OCI-LY7 (cell line): ENCODE data around the gene MCRIP1. TPM values are rescaled to one million over a fixed set of nuclear protein-coding genes. Genes with fewer than 3 reads are reported as not detected.

ENCODE experiments used
- BruUV-seq: library from RNA; stranded (reverse); fragments of 400-500 nt; replicated peaks from 2 replicates; lab custom pipeline; 2021; lab: Mats Ljungman, UMichigan
- CTCF ChIA-PET: fragments of 300-600 bp; sonication (Branson Sonifier 250); formaldehyde crosslinking; loops from one replicate; lab custom pipeline; 2022; ENCODE audit warnings: antibody characterized with exemption; ENCODE audit not compliant: unreplicated experiment; lab: Charles Lee
- POLR2A ChIA-PET: fragments of 300-600 bp; sonication (Branson Sonifier 250); formaldehyde crosslinking; loops from one replicate; lab custom pipeline; 2022; ENCODE audit warnings: antibody characterized with exemption; lab: Charles Lee
- DNase-seq: peaks from one replicate; pipeline ENCODE4 v3.0.0-alpha.2; 2015; ENCODE audit warnings: low spot score
- H2AFZ ChIP-seq: fragments of 200-600 bp; sonication (generic), shearing (Covaris generic); 2 replicates; pipeline ENCODE4 v1.6.1; 2014; ENCODE audit warnings: mild to moderate bottlenecking, antibody characterized with exemption, low read length, moderate library complexity
- H3K27ac ChIP-seq: fragments of 200-600 bp; sonication (generic); 2 replicates; pipeline ENCODE4 v1.5.1; 2014; ENCODE audit warnings: mixed run types, low read depth, mild to moderate bottlenecking, moderate library complexity, low read length, inconsistent platforms; ENCODE audit not compliant: poor library complexity, severe bottlenecking
- H3K36me3 ChIP-seq: fragments of 200-600 bp; sonication (generic); 2 replicates; pipeline ENCODE4 v1.6.1; 2014; ENCODE audit warnings: mild to moderate bottlenecking, antibody characterized with exemption, low read length, moderate library complexity, mixed read lengths; ENCODE audit not compliant: insufficient read depth
- H3K4me1 ChIP-seq: fragments of 200-600 bp; sonication (generic); 2 replicates; pipeline ENCODE4 v1.5.1; 2014; ENCODE audit warnings: mild to moderate bottlenecking, low read length; ENCODE audit not compliant: insufficient read depth, poor library complexity, severe bottlenecking
- H3K4me2 ChIP-seq: fragments of 200-600 bp; sonication (generic); 2 replicates; pipeline ENCODE4 v1.6.1; 2014; ENCODE audit warnings: mild to moderate bottlenecking, low read length
- H3K4me3 ChIP-seq: fragments of 200-600 bp; sonication (generic); 2 replicates; pipeline ENCODE4 v1.5.1; 2014; ENCODE audit warnings: mild to moderate bottlenecking, low read depth, low read length; ENCODE audit not compliant: poor library complexity, severe bottlenecking
- H3K79me2 ChIP-seq: fragments of 200-600 bp; sonication (generic); 2 replicates; pipeline ENCODE4 v1.6.1; 2016; ENCODE audit warnings: low read depth, mild to moderate bottlenecking, low read length, moderate library complexity, mixed read lengths; ENCODE audit not compliant: insufficient read depth
- H3K9me2 ChIP-seq: fragments of 200-600 bp; sonication (generic); 2 replicates; pipeline ENCODE4 v1.6.1; 2016; ENCODE audit warnings: mild to moderate bottlenecking, low read length, mixed read lengths; ENCODE audit not compliant: insufficient read depth
- H3K9me3 ChIP-seq: fragments of 200-600 bp; sonication (generic); 2 replicates; pipeline ENCODE4 v1.6.1; 2014; ENCODE audit warnings: mild to moderate bottlenecking, mixed run types, low read length, mixed read lengths
- H4K20me1 ChIP-seq: fragments of 200-600 bp; sonication (generic); 2 replicates; pipeline ENCODE4 v1.6.1; 2014; ENCODE audit warnings: mild to moderate bottlenecking, antibody characterized with exemption, low read length, moderate library complexity, mixed read lengths; ENCODE audit not compliant: insufficient read depth
- EZH2phosphoT487 ChIP-seq: fragments of 200-600 bp; sonication (generic); IDR thresholded peaks from 2 replicates; pipeline ENCODE4 v1.6.1; 2018; ENCODE audit warnings: low read depth, borderline replicate concordance, mild to moderate bottlenecking, mixed run types, antibody characterized with exemption, low read length, moderate library complexity, mixed read lengths
- intact Hi-C: fragments of 100-400 bp; cut with micrococcal nuclease; formaldehyde crosslinking; loops from one replicate; pipeline ENCODE4 v1.10.0; 2022; ENCODE audit not compliant: unreplicated experiment
- total RNA-seq, 2 experiments: library from RNA; depleted of rRNA in 1 of 2; stranded (reverse); fragments of >200 nt in 1 of 2; shearing (Covaris generic) in 1 of 2; gene quantifications; 2 replicates each; pipeline ENCODE4 v1.2.3, GENCODE V29; 2014 to 2022
- TF ChIP-seq, protein P1 (sequence below): fragments of 200-600 bp; sonication (generic); conservative IDR thresholded peaks from 2 replicates; pipeline ENCODE4 v1.5.1; 2014; ENCODE audit warnings: mild to moderate bottlenecking, antibody characterized with exemption, low read length, moderate library complexity, mixed read lengths

The MCRIP1 gene
- total RNA-seq, 2 experiments from 2014 or later: 170 to 288 TPM

DNA sequence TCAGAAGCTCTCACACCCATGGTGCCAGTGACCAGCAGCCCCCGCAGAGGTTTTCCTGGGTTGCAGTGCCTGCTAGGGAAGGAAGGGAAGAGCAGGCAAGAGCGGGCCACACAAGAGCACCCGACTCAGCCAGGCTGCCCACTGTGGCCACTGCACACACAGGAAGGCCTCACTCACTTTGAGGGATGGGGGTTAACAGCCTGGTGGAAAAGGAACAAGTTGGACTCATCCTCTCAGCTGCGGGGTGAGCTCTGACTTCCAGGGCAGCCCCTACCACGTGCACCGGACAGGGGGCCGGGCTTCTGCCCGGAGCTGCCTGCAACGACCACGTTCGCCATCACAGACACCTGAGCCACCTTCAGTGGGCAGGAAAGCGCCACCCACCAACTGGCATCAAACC lies 19.1 kb upstream of the MCRIP1 start:
- TF ChIP-seq EZH2phosphoT487: no peak
- TF ChIP-seq, protein P1, sequence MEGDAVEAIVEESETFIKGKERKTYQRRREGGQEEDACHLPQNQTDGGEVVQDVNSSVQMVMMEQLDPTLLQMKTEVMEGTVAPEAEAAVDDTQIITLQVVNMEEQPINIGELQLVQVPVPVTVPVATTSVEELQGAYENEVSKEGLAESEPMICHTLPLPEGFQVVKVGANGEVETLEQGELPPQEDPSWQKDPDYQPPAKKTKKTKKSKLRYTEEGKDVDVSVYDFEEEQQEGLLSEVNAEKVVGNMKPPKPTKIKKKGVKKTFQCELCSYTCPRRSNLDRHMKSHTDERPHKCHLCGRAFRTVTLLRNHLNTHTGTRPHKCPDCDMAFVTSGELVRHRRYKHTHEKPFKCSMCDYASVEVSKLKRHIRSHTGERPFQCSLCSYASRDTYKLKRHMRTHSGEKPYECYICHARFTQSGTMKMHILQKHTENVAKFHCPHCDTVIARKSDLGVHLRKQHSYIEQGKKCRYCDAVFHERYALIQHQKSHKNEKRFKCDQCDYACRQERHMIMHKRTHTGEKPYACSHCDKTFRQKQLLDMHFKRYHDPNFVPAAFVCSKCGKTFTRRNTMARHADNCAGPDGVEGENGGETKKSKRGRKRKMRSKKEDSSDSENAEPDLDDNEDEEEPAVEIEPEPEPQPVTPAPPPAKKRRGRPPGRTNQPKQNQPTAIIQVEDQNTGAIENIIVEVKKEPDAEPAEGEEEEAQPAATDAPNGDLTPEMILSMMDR: no peak
- H3K36me3 ChIP-seq: peaks cover 90% of the 10 kb centered on the region
- H3K4me1 ChIP-seq: no peaks in the 10 kb centered on the region
- no peak overlapping the region for H3K4me3 ChIP-seq
- H3K4me2 ChIP-seq: no peak overlapping the region
- H3K9me2 ChIP-seq: no peaks in the 10 kb centered on the region
- no peak for DNase-seq
- ChIA-PET POLR2A (no interaction called here), CTCF (no interaction called here)
- no peaks in the 10 kb centered on the region for H3K9me3 ChIP-seq
- H3K79me2 ChIP-seq: peaks cover under 1% of the 10 kb centered on the region; the same call in 1 of the 2 replicates
- intact Hi-C loops: no loop called here
- no TSS peak for BruUV-seq
- H3K27ac ChIP-seq: no peak overlapping the region
- no peaks in the 10 kb centered on the region for H4K20me1 ChIP-seq
- no peak overlapping the region for H2AFZ ChIP-seq

DNA sequence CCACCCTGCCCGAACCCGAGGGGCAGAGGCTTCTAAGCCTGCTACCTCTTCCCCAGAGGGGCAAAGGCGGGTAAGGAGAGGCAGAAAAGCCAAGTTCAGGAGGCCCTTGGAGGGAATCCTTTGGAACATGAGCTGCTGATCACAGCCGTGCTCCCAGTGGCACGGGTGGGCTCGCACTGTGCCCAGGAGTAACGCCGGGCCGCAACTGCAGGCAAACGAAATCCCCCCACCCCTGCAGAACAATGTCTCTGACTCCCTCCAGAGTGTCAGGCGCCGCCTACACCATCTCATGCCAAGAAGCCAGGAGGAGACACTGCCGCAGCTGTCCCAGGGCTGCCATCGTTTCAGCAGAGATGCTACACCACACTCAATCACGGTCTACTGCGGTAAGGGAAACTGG lies 18.3 kb upstream of the MCRIP1 start:
- no peaks in the 10 kb centered on the region; the same call in 1 of the 2 replicates for H3K79me2 ChIP-seq
- H3K36me3 ChIP-seq: peaks cover 90% of the 10 kb centered on the region
- CTCF ChIA-PET: no interaction called here

DNA sequence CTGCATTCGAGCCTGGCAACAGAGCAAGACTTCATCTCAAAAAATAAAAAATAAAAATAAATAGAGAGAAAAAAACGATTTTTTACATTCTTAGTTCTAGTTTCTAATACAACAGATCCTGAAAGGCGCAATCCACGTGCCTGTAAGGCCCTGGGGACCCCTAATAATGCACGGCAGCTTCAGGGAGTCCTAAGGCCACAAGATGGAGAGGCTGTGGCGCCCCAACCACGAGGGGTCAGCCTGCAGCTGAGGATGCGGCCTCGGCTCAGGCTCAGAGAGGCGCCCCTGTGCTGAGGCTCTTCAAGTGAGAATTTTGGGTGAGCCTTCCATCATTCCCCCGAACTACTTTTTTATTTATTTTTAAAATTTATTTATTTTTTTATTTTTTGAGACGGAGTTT lies 16.4 kb upstream of the MCRIP1 start:
- Histone ChIP-seq H3K27ac (no peak overlapping the region), H3K79me2 (no peaks in the 10 kb centered on the region), H3K9me3 (no peaks in the 10 kb centered on the region), H2AFZ (no peak overlapping the region), H3K4me3 (no peak overlapping the region), H3K9me2 (no peaks in the 10 kb centered on the region), H3K36me3 (peaks cover 92% of the 10 kb centered on the region), H3K4me1 (no peaks in the 10 kb centered on the region), H4K20me1 (no peaks in the 10 kb centered on the region), H3K4me2 (no peak overlapping the region)
- TF ChIP-seq EZH2phosphoT487: no peak
- TF ChIP-seq, protein P1: no peak
- no TSS peak for BruUV-seq
- DNase-seq: no peak
- POLR2A ChIA-PET: no interaction called here
- CTCF ChIA-PET: no interaction called here
- intact Hi-C loops: no loop called here

More for the DNA sequence above, 18.3 kb upstream of the MCRIP1 start:
- no peak for DNase-seq
- no peaks in the 10 kb centered on the region for H4K20me1 ChIP-seq
- H3K27ac ChIP-seq: no peak overlapping the region
- no TSS peak for BruUV-seq
- H3K9me2 ChIP-seq: no peaks in the 10 kb centered on the region
- intact Hi-C loops: no loop called here
- no peaks in the 10 kb centered on the region for H3K4me1 ChIP-seq
- H3K9me3 ChIP-seq: no peaks in the 10 kb centered on the region
- H3K4me3 ChIP-seq: no peak overlapping the region
- TF ChIP-seq, protein P1: no peak
- no peak for TF ChIP-seq EZH2phosphoT487
- POLR2A ChIA-PET: no interaction called here
- H3K4me2 ChIP-seq: no peak overlapping the region
- H2AFZ ChIP-seq: no peak overlapping the region
